ENCODE measurements around the gene LEAP2. TPM values are rescaled to one million over a fixed set of nuclear protein-coding genes. Genes with fewer than 3 reads are reported as not detected.

The LEAP2 gene
- total and polyA plus RNA-seq, 8 donors = 0.92 to 2.3 (median 1.4) TPM; not detected in 2

DNA sequence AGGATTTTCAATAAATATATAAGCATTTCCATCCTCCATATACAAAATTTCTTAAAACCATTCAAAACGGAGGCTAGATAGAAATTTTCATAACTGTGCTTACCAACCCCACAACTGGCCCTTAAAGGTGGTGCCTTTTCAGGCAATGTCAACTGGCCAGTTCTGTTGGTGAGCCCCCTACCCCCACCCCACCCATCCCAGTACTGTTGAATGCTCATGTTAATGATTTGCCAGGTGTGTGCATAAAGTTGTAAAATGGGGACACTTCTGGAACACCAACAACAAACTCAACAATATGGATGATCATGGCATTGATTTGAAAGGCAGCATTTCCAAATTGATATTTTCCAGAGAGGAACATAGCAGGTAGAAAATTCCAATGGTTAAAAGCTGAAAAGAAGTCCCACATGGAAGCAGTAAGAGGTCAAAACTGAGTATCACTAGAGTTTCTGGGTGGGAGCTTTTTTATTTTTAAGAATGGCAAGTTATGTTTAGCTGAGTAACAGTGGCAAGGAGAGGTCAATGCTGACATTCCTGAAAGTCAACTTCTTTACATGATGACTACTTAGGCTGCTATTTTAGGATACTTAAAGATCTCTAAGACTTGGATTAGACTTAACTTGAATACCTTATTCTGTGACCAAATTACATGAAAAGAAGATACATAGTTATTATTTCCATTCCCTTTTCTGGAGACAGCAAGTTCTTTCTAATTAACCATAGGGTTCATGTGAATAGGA lies 2.7 kb downstream of the LEAP2 start:
- H3K36me3 ChIP-seq = peaks cover 12 to 76% (median 71%) of the 10 kb centered on the region in 4 donors
- H3K27me3 ChIP-seq = no peaks in the 10 kb centered on the region
- DNase-seq = no peak

GRCh38 chr5:132877466-132877865 lies 4.0 kb downstream of the LEAP2 start:
- TF ChIP-seq CTCF (IDR thresholded peaks at IDR 0.05) (no peak), EP300 (IDR thresholded peaks at IDR 0.05) (no peak), POLR2A (IDR thresholded peaks at IDR 0.05) (no peak), POLR2AphosphoS5 (IDR thresholded peaks at IDR 0.05) (no peak)
- no peak overlapping the region for H3K27ac ChIP-seq
- intact Hi-C loops (cut with DNase I; ENCODE audit: low total_unique reads) = no loop called here
- H3K27me3 ChIP-seq = no peaks in the 10 kb centered on the region
- H3K4me3 ChIP-seq = no peak overlapping the region
- no peak for DNase-seq
- H3K4me1 ChIP-seq = peaks cover 6 to 37% (median 21%) of the 10 kb centered on the region in 4 donors
- peaks cover 21 to 81% (median 76%) of the 10 kb centered on the region in 4 donors for H3K36me3 ChIP-seq
- no peaks in the 10 kb centered on the region for H3K9me3 ChIP-seq
- WGBS, 5 donors = 64 to 68% (median 67%) methylated on average over 2 of the region's 2 CpGs

More for the DNA sequence above, 2.7 kb downstream of the LEAP2 start:
- TF ChIP-seq EP300 (IDR thresholded peaks at IDR 0.05) (no peak), POLR2A (IDR thresholded peaks at IDR 0.05) (no peak), CTCF (IDR thresholded peaks at IDR 0.05) (no peak), POLR2AphosphoS5 (IDR thresholded peaks at IDR 0.05) (no peak)
- Histone ChIP-seq H3K9me3 (no peaks in the 10 kb centered on the region), H3K4me1 (peaks cover 15 to 47% (median 26%) of the 10 kb centered on the region in 4 donors), H3K27ac (peak overlapping the region in 1 of 5 donors; percentile 7), H3K4me3 (no peak overlapping the region)
- 78 to 96% (median 84%) methylated on average over 1 of the region's 1 CpG for WGBS, 5 donors
- intact Hi-C loops (cut with DNase I; ENCODE audit: low total_unique reads) = no loop called here

DNA sequence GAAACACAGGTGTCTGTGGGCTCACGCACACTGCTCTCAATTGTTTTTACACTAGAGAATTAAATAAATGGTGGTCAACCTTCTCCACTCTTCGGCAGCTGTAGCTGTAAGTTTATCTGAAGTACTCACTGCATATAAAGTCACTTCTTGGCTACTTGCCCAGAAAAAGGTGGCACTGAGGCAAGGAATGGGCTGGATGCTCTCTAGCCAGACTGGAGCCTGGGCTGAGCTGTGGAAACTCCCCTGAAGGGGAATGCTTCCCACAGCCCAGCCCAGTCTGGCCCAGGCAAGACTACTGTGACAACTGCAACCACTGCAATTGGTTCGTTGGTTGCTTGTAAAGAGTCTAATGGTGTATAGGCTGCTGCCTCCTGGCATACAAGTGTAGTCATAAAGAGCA lies 4.5 kb downstream of the LEAP2 start:
- no peak overlapping the region for H3K4me3 ChIP-seq
- no peaks in the 10 kb centered on the region for H3K9me3 ChIP-seq
- H3K27me3 ChIP-seq = no peaks in the 10 kb centered on the region
- peaks cover 6 to 33% (median 16%) of the 10 kb centered on the region in 4 donors for H3K4me1 ChIP-seq
- intact Hi-C loops (cut with DNase I; ENCODE audit: low total_unique reads) = no loop called here
- peak overlapping the region in 2 of 5 donors; percentile 42 to 48 for H3K27ac ChIP-seq
- 38 to 51% (median 45%) methylated on average over 3 of the region's 3 CpGs for WGBS, 5 donors
- DNase-seq = peak; percentile 40 to 76
- no peak for TF ChIP-seq EP300 (IDR thresholded peaks at IDR 0.05)
- TF ChIP-seq CTCF (IDR thresholded peaks at IDR 0.05) = no peak
- peak in 1 of 3 donors; percentile 6 for TF ChIP-seq POLR2AphosphoS5 (IDR thresholded peaks at IDR 0.05)
- TF ChIP-seq POLR2A (IDR thresholded peaks at IDR 0.05) = no peak
- peaks cover 21 to 84% (median 79%) of the 10 kb centered on the region in 4 donors for H3K36me3 ChIP-seq

DNA sequence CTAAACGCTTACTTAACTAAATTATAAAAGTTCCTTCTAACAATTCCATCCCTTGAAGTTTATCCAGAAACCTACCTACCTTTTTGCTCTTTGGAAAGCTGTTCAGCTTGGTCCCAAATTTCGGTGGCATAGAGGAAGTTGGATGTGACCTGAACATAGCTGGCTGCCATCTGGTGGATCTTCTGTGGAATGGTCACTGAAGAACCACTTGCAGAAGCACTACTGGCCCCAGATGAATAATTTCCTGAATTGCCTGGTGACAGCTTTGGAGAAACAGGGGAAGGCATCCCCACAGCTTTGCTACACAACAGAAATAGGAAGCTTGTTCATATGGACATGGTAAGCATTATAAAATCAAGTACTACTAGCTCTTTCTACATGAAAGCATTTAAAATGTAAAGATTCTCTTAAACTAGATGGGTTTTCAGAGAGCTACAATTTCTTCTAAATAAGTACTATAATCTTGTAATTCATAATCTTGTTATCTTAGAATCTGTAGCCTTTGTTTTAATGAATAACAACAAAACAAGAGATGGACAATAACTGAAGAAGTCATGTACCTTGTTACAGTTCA lies 9.9 kb downstream of the LEAP2 start:
- Histone ChIP-seq H3K27me3 (no peaks in the 10 kb centered on the region), H3K36me3 (peaks cover 51 to 99% (median 93%) of the 10 kb centered on the region in 4 donors), H3K4me3 (no peak overlapping the region), H3K9me3 (no peaks in the 10 kb centered on the region), H3K4me1 (peaks cover 0 to 6% (median 0%) of the 10 kb centered on the region in 4 donors), H3K27ac (no peak overlapping the region)
- peak; percentile 55 to 87 for DNase-seq
- WGBS, 5 donors = 20 to 33% (median 26%) methylated on average over 2 of the region's 2 CpGs
- intact Hi-C loops (cut with DNase I; ENCODE audit: low total_unique reads) = no loop called here
- TF ChIP-seq CTCF (IDR thresholded peaks at IDR 0.05) (peak in 5 of 7 experiments; percentile 35 to 78 (median 54)), POLR2A (IDR thresholded peaks at IDR 0.05) (no peak), POLR2AphosphoS5 (IDR thresholded peaks at IDR 0.05) (peak in 1 of 3 donors; percentile 82)
